ENCODE results near the gene KCNG2. TPM values are rescaled to one million over a fixed set of nuclear protein-coding genes. Genes with fewer than 3 reads are reported as not detected.

KCNG2 gene
- total RNA-seq, 1 donor from 2014 or later = not detected

DNA sequence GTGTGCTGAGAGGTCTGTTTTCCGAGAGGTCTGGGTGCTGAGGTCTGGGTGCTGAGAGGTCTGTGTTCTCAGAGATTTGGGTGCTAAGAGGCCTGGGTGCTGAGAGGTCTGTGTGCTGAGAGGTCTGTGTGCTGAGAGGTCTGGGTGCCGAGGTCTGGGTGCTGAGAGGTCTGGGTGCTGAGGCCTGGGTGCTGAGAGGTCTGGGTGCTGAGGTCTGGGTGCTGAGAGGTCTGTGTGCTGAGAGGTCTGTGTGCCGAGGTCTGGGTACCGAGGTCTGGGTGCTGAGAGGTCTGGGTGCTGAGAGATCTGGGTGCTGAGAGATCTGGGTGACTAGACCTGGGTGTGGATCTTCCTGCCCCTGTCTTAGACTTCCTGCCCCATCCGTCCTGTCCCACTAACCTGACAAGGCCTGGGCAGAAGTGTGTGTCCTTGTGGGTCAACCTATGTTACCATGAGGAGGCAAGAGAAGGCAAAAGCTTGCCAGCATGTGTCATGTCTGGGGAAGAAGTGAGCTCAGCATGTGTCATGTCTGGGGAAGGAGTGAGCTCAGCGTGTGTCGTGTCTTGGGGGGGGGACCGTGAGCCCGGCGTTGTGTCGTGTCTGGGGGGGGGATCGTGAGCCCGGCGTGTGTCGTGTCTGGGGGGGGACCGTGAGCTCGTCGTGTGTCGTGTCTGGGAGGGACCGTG is 69.3 kb downstream of the KCNG2 start:
- no peaks in the 10 kb centered on the region for H3K9me3 Mint-ChIP-seq
- DNase-seq (ENCODE audit: low read depth, low spot score) = no peak
- TF ChIP-seq CTCF (conservative IDR thresholded peaks at IDR 0.05) = no peak
- H3K27me3 Mint-ChIP-seq (ENCODE audit: low read depth) = peaks cover 2% of the 10 kb centered on the region
- no peaks in the 10 kb centered on the region for H3K4me1 Mint-ChIP-seq
- no peaks in the 10 kb centered on the region for H3K36me3 Mint-ChIP-seq (ENCODE audit: low read depth)
- H3K4me3 Mint-ChIP-seq = no peak overlapping the region
- H3K27ac Mint-ChIP-seq (ENCODE audit: unreplicated experiment) = no peak overlapping the region

- H3K27ac Mint-ChIP-seq (ENCODE audit: unreplicated experiment) = no peak overlapping the region
- H3K27me3 Mint-ChIP-seq (ENCODE audit: low read depth) = no peaks in the 10 kb centered on the region
- no peaks in the 10 kb centered on the region for H3K9me3 Mint-ChIP-seq
- H3K4me1 Mint-ChIP-seq = no peaks in the 10 kb centered on the region
- no peak for TF ChIP-seq CTCF (conservative IDR thresholded peaks at IDR 0.05)
- no peaks in the 10 kb centered on the region for H3K36me3 Mint-ChIP-seq (ENCODE audit: low read depth)
- no peak for DNase-seq (ENCODE audit: low read depth, low spot score)
- no peak overlapping the region for H3K4me3 Mint-ChIP-seq
Observed at GRCh38 chr18:79867666-79868065, 69.9 kb downstream of the KCNG2 start.

DNA sequence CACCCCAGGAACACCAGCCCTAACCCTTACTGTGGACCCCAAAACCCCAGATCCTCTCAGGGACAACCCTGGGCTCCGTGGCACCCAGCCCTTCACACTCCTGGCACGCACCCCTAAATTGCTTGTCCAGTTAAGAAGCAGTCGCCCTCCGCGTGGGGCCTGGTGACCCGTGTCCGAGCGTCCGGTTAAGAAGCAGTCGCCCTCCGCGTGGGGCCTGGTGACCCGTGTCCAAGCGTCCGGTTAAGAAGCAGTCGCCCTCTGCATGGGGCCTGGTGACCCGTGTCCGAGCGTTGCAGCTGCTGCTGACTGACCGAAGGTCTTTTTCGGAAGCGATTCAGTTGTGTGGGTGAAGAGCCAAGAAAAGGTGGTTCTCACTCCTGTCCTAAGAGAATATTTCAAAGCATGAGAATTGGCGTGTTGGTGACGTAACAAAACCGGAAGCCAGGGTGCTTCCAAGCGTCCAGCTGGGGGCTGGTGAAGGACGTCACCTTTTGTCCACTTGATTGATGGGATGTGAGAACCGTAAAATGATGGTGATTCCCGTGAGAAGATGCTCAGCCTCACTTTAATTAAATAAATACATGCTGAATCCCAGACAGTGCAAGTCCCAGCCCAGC is 70.5 kb downstream of the KCNG2 start:
- H3K4me1 Mint-ChIP-seq = no peaks in the 10 kb centered on the region
- peak overlapping the region; percentile 27 for H3K27ac Mint-ChIP-seq (ENCODE audit: unreplicated experiment)
- TF ChIP-seq CTCF (conservative IDR thresholded peaks at IDR 0.05) = no peak
- H3K9me3 Mint-ChIP-seq = no peaks in the 10 kb centered on the region
- H3K4me3 Mint-ChIP-seq = no peak overlapping the region
- no peaks in the 10 kb centered on the region for H3K36me3 Mint-ChIP-seq (ENCODE audit: low read depth)
- DNase-seq (ENCODE audit: low read depth, low spot score) = no peak
- no peaks in the 10 kb centered on the region for H3K27me3 Mint-ChIP-seq (ENCODE audit: low read depth)

DNA sequence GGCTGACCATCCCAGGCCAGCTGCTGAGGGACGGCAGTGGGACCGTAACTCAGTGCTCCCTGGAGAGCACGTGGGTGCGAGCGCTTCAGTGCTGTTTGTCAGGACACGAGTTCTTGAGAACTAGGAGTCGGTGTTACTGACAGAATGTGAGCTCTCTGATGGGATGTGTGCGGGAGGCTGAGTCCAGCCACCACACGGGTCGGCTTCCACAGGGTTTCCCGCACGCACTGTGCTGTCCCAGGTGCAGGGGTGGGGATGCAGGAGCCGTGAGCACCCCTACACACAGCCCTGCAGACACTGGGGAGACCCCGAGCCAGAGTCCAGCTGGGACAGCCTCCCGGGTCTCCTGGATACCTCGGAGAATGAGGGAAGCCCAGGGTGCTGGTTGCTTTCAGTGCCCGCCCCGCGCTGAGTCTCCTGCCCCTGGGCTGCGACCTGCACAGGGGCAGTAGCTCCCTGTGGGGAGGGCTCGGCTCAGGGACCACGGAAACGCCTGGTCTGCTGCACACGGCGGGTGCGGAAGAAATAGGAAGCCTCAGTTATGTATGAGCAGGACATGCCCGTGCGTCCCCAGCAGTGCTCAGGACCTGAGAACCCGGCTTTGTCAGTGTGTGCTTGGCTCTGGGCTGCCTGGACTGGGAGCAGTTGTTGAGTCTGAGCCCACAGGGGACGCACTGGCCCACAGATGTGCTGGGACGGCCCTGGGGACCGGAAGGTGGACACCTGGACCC is 71.2 kb downstream of the KCNG2 start:
- Mint-ChIP-seq H3K9me3 (no peaks in the 10 kb centered on the region), H3K36me3 (ENCODE audit: low read depth) (no peaks in the 10 kb centered on the region), H3K27me3 (ENCODE audit: low read depth) (no peaks in the 10 kb centered on the region), H3K27ac (ENCODE audit: unreplicated experiment) (no peak overlapping the region), H3K4me1 (no peaks in the 10 kb centered on the region), H3K4me3 (no peak overlapping the region)
- no peak for DNase-seq (ENCODE audit: low read depth, low spot score)
- no peak for TF ChIP-seq CTCF (conservative IDR thresholded peaks at IDR 0.05)

DNA sequence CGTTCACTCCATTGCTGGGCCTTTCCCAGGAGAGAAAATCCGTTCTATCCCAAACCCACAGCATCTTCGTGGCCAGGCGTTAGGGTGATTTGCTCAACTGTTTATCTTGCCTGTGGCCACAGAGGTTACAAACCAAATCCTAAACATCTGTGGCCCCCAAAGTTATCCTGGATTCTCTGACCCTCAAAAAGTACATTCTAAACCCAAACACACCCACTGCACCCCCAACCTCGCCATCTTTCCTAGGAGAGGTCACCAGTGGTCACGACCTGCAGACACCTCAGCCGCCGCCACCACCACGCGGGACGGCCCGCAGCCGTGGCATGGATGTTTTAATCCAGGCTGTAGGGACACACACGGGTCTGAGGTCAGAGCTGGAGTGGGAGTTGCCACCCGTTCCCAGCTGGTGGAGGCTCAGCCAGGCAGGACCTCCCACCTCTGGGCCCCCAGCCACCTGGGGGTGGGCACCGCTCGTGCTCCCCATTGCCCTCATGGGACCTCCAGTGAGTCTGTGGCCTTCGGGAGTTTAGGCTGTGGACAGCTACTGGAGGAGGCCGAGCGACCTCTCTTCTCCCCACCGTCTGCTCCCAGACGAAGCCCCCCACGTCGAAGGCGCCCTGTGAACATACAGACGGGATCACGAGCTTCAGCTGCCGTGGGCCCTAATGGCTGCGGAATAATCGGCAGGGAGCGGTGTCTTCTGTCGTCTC is 72.0 kb downstream of the KCNG2 start:
- no peak for DNase-seq (ENCODE audit: low read depth, low spot score)
- Mint-ChIP-seq H3K27me3 (ENCODE audit: low read depth) (no peaks in the 10 kb centered on the region), H3K4me3 (no peak overlapping the region), H3K9me3 (no peaks in the 10 kb centered on the region), H3K27ac (ENCODE audit: unreplicated experiment) (no peak overlapping the region), H3K36me3 (ENCODE audit: low read depth) (no peaks in the 10 kb centered on the region), H3K4me1 (no peaks in the 10 kb centered on the region)
- TF ChIP-seq CTCF (conservative IDR thresholded peaks at IDR 0.05) = no peak
